ENCODE results near the gene ALG9. TPM values are rescaled to one million over a fixed set of nuclear protein-coding genes. Genes with fewer than 3 reads are reported as not detected.

The ALG9 gene
- total RNA-seq, 1 donor from 2014 or later, result 69.4 TPM

DNA sequence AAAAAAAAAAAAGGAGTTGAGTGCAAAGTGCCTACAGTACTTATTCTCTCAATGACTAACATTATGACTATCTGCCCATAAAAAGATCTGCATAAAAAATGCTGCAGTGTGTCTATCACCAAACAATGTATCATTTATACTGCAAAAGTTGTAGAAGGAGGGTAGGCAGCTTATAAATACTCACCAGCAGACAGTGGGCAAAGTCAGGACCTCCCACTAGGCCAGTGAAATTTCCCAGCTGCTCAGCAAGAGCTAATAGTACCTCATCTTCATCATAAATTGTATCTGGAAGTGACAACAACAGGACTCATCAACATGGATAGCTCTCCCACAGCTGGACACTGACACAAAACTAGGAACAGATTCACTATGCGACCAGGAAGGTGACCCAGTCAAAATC lies 106.8 kb downstream of the ALG9 start:
- TF ChIP-seq CTCF (IDR thresholded peaks at IDR 0.05; ENCODE audit: partially characterized antibody, unreplicated experiment), result no peak
- H3K4me1 Mint-ChIP-seq (ENCODE audit: low read depth, unreplicated experiment), result peaks cover 50% of the 10 kb centered on the region
- no peaks in the 10 kb centered on the region for H3K36me3 Mint-ChIP-seq (ENCODE audit: unreplicated experiment)
- peaks cover 15% of the 10 kb centered on the region for H3K9me3 Mint-ChIP-seq (ENCODE audit: unreplicated experiment)
- H3K27me3 Mint-ChIP-seq (ENCODE audit: unreplicated experiment), result peaks cover 7% of the 10 kb centered on the region
- no peak for DNase-seq
- peak overlapping the region; percentile 98 for H3K4me3 Mint-ChIP-seq (ENCODE audit: unreplicated experiment)
- H3K27ac Mint-ChIP-seq (ENCODE audit: unreplicated experiment), result no peak overlapping the region

- no peak for DNase-seq
- peaks cover 58% of the 10 kb centered on the region for H3K4me1 Mint-ChIP-seq (ENCODE audit: low read depth, unreplicated experiment)
- H3K36me3 Mint-ChIP-seq (ENCODE audit: unreplicated experiment), result no peaks in the 10 kb centered on the region
- no peak for TF ChIP-seq CTCF (IDR thresholded peaks at IDR 0.05; ENCODE audit: partially characterized antibody, unreplicated experiment)
- peak overlapping the region; percentile 57 for H3K4me3 Mint-ChIP-seq (ENCODE audit: unreplicated experiment)
- H3K27me3 Mint-ChIP-seq (ENCODE audit: unreplicated experiment), result peaks cover 7% of the 10 kb centered on the region
- peak overlapping the region; percentile 73 for H3K27ac Mint-ChIP-seq (ENCODE audit: unreplicated experiment)
- peaks cover 15% of the 10 kb centered on the region for H3K9me3 Mint-ChIP-seq (ENCODE audit: unreplicated experiment)
Observed at GRCh38 chr11:111762981-111763643, 108.3 kb downstream of the ALG9 start.

- Mint-ChIP-seq H3K4me1 (ENCODE audit: low read depth, unreplicated experiment) (peaks cover 58% of the 10 kb centered on the region), H3K27me3 (ENCODE audit: unreplicated experiment) (peaks cover 7% of the 10 kb centered on the region), H3K36me3 (ENCODE audit: unreplicated experiment) (no peaks in the 10 kb centered on the region), H3K27ac (ENCODE audit: unreplicated experiment) (peak overlapping the region; percentile 73), H3K4me3 (ENCODE audit: unreplicated experiment) (peak overlapping the region; percentile 57), H3K9me3 (ENCODE audit: unreplicated experiment) (peaks cover 15% of the 10 kb centered on the region)
- TF ChIP-seq CTCF (IDR thresholded peaks at IDR 0.05; ENCODE audit: partially characterized antibody, unreplicated experiment), result no peak
- no peak for DNase-seq
Observed at GRCh38 chr11:111762526-111762925, 108.9 kb downstream of the ALG9 start.

GRCh38 chr11:111761036-111761435 lies 110.3 kb downstream of the ALG9 start:
- H3K27ac Mint-ChIP-seq (ENCODE audit: unreplicated experiment), result peak overlapping the region; percentile 93
- H3K27me3 Mint-ChIP-seq (ENCODE audit: unreplicated experiment), result peaks cover 5% of the 10 kb centered on the region
- H3K9me3 Mint-ChIP-seq (ENCODE audit: unreplicated experiment), result peaks cover 13% of the 10 kb centered on the region
- H3K4me3 Mint-ChIP-seq (ENCODE audit: unreplicated experiment), result peak overlapping the region; percentile 76
- no peaks in the 10 kb centered on the region for H3K36me3 Mint-ChIP-seq (ENCODE audit: unreplicated experiment)
- no peak for TF ChIP-seq CTCF (IDR thresholded peaks at IDR 0.05; ENCODE audit: partially characterized antibody, unreplicated experiment)
- no peak for DNase-seq
- H3K4me1 Mint-ChIP-seq (ENCODE audit: low read depth, unreplicated experiment), result peaks cover 54% of the 10 kb centered on the region

GRCh38 chr11:111759778-111760407 lies 111.5 kb downstream of the ALG9 start:
- Mint-ChIP-seq H3K9me3 (ENCODE audit: unreplicated experiment) (peaks cover 9% of the 10 kb centered on the region), H3K4me3 (ENCODE audit: unreplicated experiment) (no peak overlapping the region), H3K4me1 (ENCODE audit: low read depth, unreplicated experiment) (peaks cover 49% of the 10 kb centered on the region), H3K27me3 (ENCODE audit: unreplicated experiment) (peaks cover 2% of the 10 kb centered on the region), H3K36me3 (ENCODE audit: unreplicated experiment) (no peaks in the 10 kb centered on the region), H3K27ac (ENCODE audit: unreplicated experiment) (peak overlapping the region; percentile 53)
- no peak for DNase-seq
- TF ChIP-seq CTCF (IDR thresholded peaks at IDR 0.05; ENCODE audit: partially characterized antibody, unreplicated experiment), result no peak

Data from glutamatergic neuron (in vitro differentiated cells).